ENCODE measurements around the gene HNF4A.

HNF4A gene

GRCh38 chr20:44429419-44430269, 74.1 kb downstream of the HNF4A start:
- Histone ChIP-seq H3K4me3 (ENCODE audit: insufficient read depth, low read depth, low read length, poor library complexity, severe bottlenecking) (no peak overlapping the region), H3K27ac (ENCODE audit: insufficient read depth, low read length, poor library complexity, severe bottlenecking) (no peak overlapping the region), H3K4me1 (ENCODE audit: control insufficient read depth, insufficient read depth, low read length, poor library complexity, severe bottlenecking) (no peaks in the 10 kb centered on the region), H3K36me3 (ENCODE audit: control insufficient read depth, insufficient read depth, low read length) (no peaks in the 10 kb centered on the region), H3K9me3 (ENCODE audit: control insufficient read depth, low read length) (no peaks in the 10 kb centered on the region), H3K27me3 (replicated peaks; ENCODE audit: control insufficient read depth, insufficient read depth, low read length, poor library complexity, severe bottlenecking) (no peaks in the 10 kb centered on the region)
- DNase-seq, result no peak

GRCh38 chr20:44430270-44431065, 75.0 kb downstream of the HNF4A start:
- Histone ChIP-seq H3K27ac (ENCODE audit: insufficient read depth, low read length, poor library complexity, severe bottlenecking) (no peak overlapping the region), H3K4me3 (ENCODE audit: insufficient read depth, low read depth, low read length, poor library complexity, severe bottlenecking) (no peak overlapping the region), H3K9me3 (ENCODE audit: control insufficient read depth, low read length) (no peaks in the 10 kb centered on the region), H3K27me3 (replicated peaks; ENCODE audit: control insufficient read depth, insufficient read depth, low read length, poor library complexity, severe bottlenecking) (no peaks in the 10 kb centered on the region), H3K36me3 (ENCODE audit: control insufficient read depth, insufficient read depth, low read length) (no peaks in the 10 kb centered on the region), H3K4me1 (ENCODE audit: control insufficient read depth, insufficient read depth, low read length, poor library complexity, severe bottlenecking) (no peaks in the 10 kb centered on the region)
- DNase-seq, result no peak

DNA sequence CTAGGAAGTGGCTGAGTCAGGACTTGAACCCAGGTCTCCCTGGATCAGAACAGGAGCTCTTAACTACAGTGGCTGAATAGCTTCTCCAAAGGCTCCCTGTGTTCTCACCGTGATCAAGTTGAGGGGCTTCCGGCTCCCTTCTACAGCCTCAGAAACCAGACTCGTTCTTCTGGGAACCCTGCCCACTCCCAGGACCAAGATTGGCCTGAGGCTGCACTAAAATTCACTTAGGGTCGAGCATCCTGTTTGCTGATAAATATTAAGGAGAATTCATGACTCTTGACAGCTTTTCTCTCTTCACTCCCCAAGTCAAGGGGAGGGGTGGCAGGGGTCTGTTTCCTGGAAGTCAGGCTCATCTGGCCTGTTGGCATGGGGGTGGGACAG, 75.6 kb downstream of the HNF4A start:
- H3K27me3 ChIP-seq (replicated peaks; ENCODE audit: control insufficient read depth, insufficient read depth, low read length, poor library complexity, severe bottlenecking), result no peaks in the 10 kb centered on the region
- no peak overlapping the region for H3K4me3 ChIP-seq (ENCODE audit: insufficient read depth, low read depth, low read length, poor library complexity, severe bottlenecking)
- no peaks in the 10 kb centered on the region for H3K9me3 ChIP-seq (ENCODE audit: control insufficient read depth, low read length)
- no peak for DNase-seq
- no peak overlapping the region for H3K27ac ChIP-seq (ENCODE audit: insufficient read depth, low read length, poor library complexity, severe bottlenecking)
- no peaks in the 10 kb centered on the region for H3K36me3 ChIP-seq (ENCODE audit: control insufficient read depth, insufficient read depth, low read length)
- no peaks in the 10 kb centered on the region for H3K4me1 ChIP-seq (ENCODE audit: control insufficient read depth, insufficient read depth, low read length, poor library complexity, severe bottlenecking)

DNA sequence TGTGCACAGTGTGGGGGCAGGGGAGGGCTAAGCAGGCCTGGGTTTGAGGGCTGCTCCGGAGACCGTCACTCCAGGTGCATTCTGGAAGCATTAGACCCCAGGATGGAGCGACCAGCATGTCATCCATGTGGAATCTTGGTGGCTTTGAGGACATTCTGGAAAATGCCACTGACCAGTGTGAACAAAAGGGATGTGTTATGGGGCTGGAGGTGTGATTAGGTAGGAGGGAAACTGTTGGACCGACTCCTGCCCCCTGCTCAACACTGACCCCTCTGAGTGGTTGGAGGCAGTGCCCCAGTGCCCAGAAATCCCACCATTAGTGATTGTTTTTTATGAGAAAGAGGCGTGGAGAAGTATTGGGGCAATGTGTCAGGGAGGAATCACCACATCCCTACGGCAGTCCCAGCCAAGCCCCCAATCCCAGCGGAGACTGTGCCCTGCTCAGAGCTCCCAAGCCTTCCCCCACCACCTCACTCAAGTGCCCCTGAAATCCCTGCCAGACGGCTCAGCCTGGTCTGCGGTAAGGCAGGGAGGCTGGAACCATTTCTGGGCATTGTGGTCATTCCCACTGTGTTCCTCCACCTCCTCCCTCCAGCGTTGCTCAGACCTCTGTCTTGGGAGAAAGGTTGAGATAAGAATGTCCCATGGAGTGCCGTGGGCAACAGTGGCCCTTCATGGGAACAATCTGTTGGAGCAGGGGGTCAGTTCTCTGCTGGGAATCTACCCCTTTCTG, 76.2 kb downstream of the HNF4A start:
- Histone ChIP-seq H3K4me1 (ENCODE audit: control insufficient read depth, insufficient read depth, low read length, poor library complexity, severe bottlenecking) (no peaks in the 10 kb centered on the region), H3K27me3 (replicated peaks; ENCODE audit: control insufficient read depth, insufficient read depth, low read length, poor library complexity, severe bottlenecking) (no peaks in the 10 kb centered on the region), H3K9me3 (ENCODE audit: control insufficient read depth, low read length) (no peaks in the 10 kb centered on the region), H3K27ac (ENCODE audit: insufficient read depth, low read length, poor library complexity, severe bottlenecking) (no peak overlapping the region), H3K4me3 (ENCODE audit: insufficient read depth, low read depth, low read length, poor library complexity, severe bottlenecking) (no peak overlapping the region), H3K36me3 (ENCODE audit: control insufficient read depth, insufficient read depth, low read length) (no peaks in the 10 kb centered on the region)
- no peak for DNase-seq

- no peak for DNase-seq
Observed at GRCh38 chr20:44432618-44433577, 77.4 kb downstream of the HNF4A start.

DNA sequence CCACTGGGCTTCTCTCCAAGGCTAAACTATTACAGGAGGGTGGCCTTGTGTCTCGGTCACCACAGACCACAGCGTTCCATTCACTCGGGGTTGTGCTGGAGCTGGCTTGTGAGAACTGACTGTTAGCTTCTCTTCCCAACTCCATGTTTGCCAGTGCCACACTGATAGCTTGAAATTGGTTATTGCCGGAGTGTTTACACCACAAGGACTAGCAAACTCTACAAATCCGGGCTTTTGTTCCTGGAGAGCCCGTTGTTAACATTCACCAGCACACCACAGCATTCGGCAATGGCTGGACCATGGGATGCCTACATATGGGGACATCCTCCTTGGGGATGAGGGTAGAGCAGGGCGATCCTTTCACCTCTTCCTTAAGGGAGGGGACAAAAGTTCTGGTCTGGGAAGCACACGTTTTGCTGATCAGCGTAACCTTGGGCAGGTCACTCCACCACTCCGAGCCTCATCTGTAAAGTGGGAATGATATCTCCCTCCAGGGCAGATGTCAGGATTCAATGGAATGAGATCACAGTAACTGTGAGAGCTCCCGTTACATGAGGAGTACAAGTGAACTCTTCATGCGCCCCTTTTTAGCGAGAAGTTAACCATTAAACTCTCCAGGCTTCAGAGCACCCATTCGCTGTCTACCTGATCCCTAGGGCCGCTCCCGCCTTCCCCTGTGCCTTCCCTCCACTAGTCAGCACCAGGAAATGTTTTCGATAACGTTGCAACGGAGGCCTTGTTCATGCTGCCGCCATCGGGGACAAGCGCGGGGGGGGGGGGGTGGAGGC, 78.4 kb downstream of the HNF4A start:
- Histone ChIP-seq H3K9me3 (ENCODE audit: control insufficient read depth, low read length) (no peaks in the 10 kb centered on the region), H3K27ac (ENCODE audit: insufficient read depth, low read length, poor library complexity, severe bottlenecking) (no peak overlapping the region), H3K27me3 (replicated peaks; ENCODE audit: control insufficient read depth, insufficient read depth, low read length, poor library complexity, severe bottlenecking) (no peaks in the 10 kb centered on the region), H3K4me1 (ENCODE audit: control insufficient read depth, insufficient read depth, low read length, poor library complexity, severe bottlenecking) (no peaks in the 10 kb centered on the region), H3K4me3 (ENCODE audit: insufficient read depth, low read depth, low read length, poor library complexity, severe bottlenecking) (no peak overlapping the region), H3K36me3 (ENCODE audit: control insufficient read depth, insufficient read depth, low read length) (no peaks in the 10 kb centered on the region)
- no peak for DNase-seq

More at GRCh38 chr20:44432618-44433577, 77.4 kb downstream of the HNF4A start:
- Histone ChIP-seq H3K4me3 (ENCODE audit: insufficient read depth, low read depth, low read length, poor library complexity, severe bottlenecking) (no peak overlapping the region), H3K36me3 (ENCODE audit: control insufficient read depth, insufficient read depth, low read length) (no peaks in the 10 kb centered on the region), H3K9me3 (ENCODE audit: control insufficient read depth, low read length) (no peaks in the 10 kb centered on the region), H3K4me1 (ENCODE audit: control insufficient read depth, insufficient read depth, low read length, poor library complexity, severe bottlenecking) (no peaks in the 10 kb centered on the region), H3K27ac (ENCODE audit: insufficient read depth, low read length, poor library complexity, severe bottlenecking) (no peak overlapping the region), H3K27me3 (replicated peaks; ENCODE audit: control insufficient read depth, insufficient read depth, low read length, poor library complexity, severe bottlenecking) (no peaks in the 10 kb centered on the region)

GRCh38 chr20:44435630-44436335, 80.3 kb downstream of the HNF4A start:
- Histone ChIP-seq H3K4me3 (ENCODE audit: insufficient read depth, low read depth, low read length, poor library complexity, severe bottlenecking) (no peak overlapping the region), H3K27ac (ENCODE audit: insufficient read depth, low read length, poor library complexity, severe bottlenecking) (no peak overlapping the region), H3K9me3 (ENCODE audit: control insufficient read depth, low read length) (no peaks in the 10 kb centered on the region), H3K27me3 (replicated peaks; ENCODE audit: control insufficient read depth, insufficient read depth, low read length, poor library complexity, severe bottlenecking) (no peaks in the 10 kb centered on the region), H3K4me1 (ENCODE audit: control insufficient read depth, insufficient read depth, low read length, poor library complexity, severe bottlenecking) (no peaks in the 10 kb centered on the region), H3K36me3 (ENCODE audit: control insufficient read depth, insufficient read depth, low read length) (no peaks in the 10 kb centered on the region)
- no peak for DNase-seq

DNA sequence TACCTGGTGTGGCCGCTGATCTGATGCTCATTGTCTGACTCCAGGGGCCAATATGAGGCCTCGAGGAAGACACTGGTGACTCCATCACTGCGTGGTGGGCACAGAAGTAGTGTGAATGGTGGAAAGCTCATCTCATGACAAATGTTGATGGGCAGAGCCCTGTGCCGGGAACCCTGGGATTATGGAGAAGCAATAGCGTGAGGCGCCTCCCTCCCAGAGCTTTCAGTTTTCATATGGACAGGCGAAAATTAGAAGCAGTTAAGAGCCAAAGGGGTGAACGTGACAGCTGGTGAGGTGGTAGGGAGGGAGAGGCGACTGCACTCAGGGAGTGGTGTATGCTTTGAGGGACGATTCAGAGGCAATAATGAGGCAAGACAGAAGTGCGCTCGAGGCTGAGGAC, 80.9 kb downstream of the HNF4A start:
- no peak for DNase-seq
- Histone ChIP-seq H3K36me3 (ENCODE audit: control insufficient read depth, insufficient read depth, low read length) (no peaks in the 10 kb centered on the region), H3K27ac (ENCODE audit: insufficient read depth, low read length, poor library complexity, severe bottlenecking) (no peak overlapping the region), H3K27me3 (replicated peaks; ENCODE audit: control insufficient read depth, insufficient read depth, low read length, poor library complexity, severe bottlenecking) (no peaks in the 10 kb centered on the region), H3K4me1 (ENCODE audit: control insufficient read depth, insufficient read depth, low read length, poor library complexity, severe bottlenecking) (no peaks in the 10 kb centered on the region), H3K9me3 (ENCODE audit: control insufficient read depth, low read length) (no peaks in the 10 kb centered on the region), H3K4me3 (ENCODE audit: insufficient read depth, low read depth, low read length, poor library complexity, severe bottlenecking) (no peak overlapping the region)

All from effector memory CD4-positive, alpha-beta T cell (primary cell).